Measurements from ENCODE around the gene MYO3B.

The MYO3B gene

DNA sequence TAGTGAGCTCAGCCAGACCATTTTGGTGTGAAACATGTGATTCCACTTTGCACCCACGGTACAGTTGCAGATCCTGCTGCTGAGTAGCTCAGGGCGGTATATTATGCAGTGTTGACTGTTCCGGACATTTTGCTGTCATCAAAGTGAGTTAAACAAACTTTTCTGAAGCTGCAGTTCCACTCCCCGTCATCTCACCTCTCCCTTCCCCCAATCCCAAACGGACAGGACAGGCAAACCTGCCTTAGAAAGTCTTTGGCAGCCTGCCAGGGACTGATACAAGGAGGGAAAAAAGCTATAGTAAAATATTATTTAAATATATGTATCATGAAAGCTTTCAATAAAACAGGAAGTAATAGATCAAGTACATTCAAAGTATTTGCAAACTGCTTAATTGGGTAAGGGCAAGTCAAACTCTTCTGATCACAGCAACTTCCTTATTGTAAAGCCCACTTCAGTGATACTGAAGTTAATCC lies 501.7 kb downstream of the MYO3B start:
- Histone ChIP-seq H3K27me3 (ENCODE audit: low read depth, low read length) (no peaks in the 10 kb centered on the region), H3K9ac (ENCODE audit: low read length) (no peak overlapping the region), H3K4me1 (ENCODE audit: low read length) (peaks cover 27% of the 10 kb centered on the region), H4K20me1 (ENCODE audit: insufficient read depth, low read length) (no peaks in the 10 kb centered on the region), H3K36me3 (replicated peaks; ENCODE audit: low read depth, low read length) (no peaks in the 10 kb centered on the region), H2AFZ (ENCODE audit: low read depth, low read length) (0 out of 2 replicates have a peak overlapping the region, but pooled peaks have one; percentile 14), H3K9me3 (ENCODE audit: insufficient read depth, low read length) (no peaks in the 10 kb centered on the region), H3K79me2 (ENCODE audit: low read length) (no peaks in the 10 kb centered on the region), H3K4me2 (ENCODE audit: low read length) (peak overlapping the region; percentile 62), H3K4me3 (ENCODE audit: low read length) (peak overlapping the region; percentile 41; the same call in 1 of the 2 replicates), H3K27ac (ENCODE audit: low read length) (no peak overlapping the region)
- TF ChIP-seq, protein P1, sequence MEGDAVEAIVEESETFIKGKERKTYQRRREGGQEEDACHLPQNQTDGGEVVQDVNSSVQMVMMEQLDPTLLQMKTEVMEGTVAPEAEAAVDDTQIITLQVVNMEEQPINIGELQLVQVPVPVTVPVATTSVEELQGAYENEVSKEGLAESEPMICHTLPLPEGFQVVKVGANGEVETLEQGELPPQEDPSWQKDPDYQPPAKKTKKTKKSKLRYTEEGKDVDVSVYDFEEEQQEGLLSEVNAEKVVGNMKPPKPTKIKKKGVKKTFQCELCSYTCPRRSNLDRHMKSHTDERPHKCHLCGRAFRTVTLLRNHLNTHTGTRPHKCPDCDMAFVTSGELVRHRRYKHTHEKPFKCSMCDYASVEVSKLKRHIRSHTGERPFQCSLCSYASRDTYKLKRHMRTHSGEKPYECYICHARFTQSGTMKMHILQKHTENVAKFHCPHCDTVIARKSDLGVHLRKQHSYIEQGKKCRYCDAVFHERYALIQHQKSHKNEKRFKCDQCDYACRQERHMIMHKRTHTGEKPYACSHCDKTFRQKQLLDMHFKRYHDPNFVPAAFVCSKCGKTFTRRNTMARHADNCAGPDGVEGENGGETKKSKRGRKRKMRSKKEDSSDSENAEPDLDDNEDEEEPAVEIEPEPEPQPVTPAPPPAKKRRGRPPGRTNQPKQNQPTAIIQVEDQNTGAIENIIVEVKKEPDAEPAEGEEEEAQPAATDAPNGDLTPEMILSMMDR (IDR thresholded peaks at IDR 0.05; ENCODE audit: low read depth, low read length) = no peak
- no peak for TF ChIP-seq EZH2phosphoT487 (IDR thresholded peaks at IDR 0.05; ENCODE audit: low read depth)

DNA sequence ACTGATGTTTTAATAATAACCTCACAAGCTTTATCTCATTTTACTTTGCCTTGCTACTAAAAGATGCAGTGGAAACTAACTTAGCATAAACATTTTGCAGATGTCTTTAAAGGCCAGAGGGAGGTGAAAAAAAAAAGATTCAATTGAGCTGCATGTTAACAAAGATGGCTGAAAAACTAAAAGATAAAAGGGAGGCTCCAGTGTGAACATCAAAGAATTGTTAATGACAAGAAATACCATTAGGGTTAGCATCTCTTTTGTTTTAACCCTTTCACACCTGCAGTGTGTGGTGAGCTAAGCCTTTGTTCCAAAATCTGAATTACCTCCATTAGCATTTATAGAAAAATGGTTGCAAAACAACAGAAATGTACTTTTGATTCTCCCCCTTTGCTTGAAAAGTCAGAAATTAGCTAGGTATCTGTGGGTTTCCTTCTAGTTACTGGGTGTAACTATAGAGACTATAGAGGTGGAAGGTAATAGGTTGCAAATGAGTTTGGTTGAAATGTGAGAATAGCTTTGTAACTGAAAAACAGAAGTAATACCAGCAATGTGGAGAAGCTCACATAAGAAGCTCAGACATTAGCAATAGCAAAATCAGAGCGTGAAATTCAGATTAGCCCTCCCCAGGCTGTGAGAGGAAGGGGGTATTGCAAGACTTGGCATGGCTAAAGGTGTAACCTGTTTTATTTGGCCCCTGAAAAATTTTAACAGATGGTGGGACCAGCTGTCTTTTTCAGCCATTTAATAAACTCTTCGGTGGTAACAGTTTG lies 502.4 kb downstream of the MYO3B start:
- H3K4me3 ChIP-seq (ENCODE audit: low read length) = peak overlapping the region; percentile 25
- no peaks in the 10 kb centered on the region for H4K20me1 ChIP-seq (ENCODE audit: insufficient read depth, low read length)
- H3K79me2 ChIP-seq (ENCODE audit: low read length) = no peaks in the 10 kb centered on the region
- H3K4me1 ChIP-seq (ENCODE audit: low read length) = peaks cover 27% of the 10 kb centered on the region
- H3K27ac ChIP-seq (ENCODE audit: low read length) = peak overlapping the region; percentile 57
- H3K9ac ChIP-seq (ENCODE audit: low read length) = no peak overlapping the region
- H3K27me3 ChIP-seq (ENCODE audit: low read depth, low read length) = no peaks in the 10 kb centered on the region
- H3K4me2 ChIP-seq (ENCODE audit: low read length) = peak overlapping the region; percentile 62
- no peak overlapping the region for H2AFZ ChIP-seq (ENCODE audit: low read depth, low read length)
- H3K36me3 ChIP-seq (replicated peaks; ENCODE audit: low read depth, low read length) = no peaks in the 10 kb centered on the region
- TF ChIP-seq EZH2phosphoT487 (IDR thresholded peaks at IDR 0.05; ENCODE audit: low read depth) = no peak
- TF ChIP-seq, protein P1 (IDR thresholded peaks at IDR 0.05; ENCODE audit: low read depth, low read length) = no peak
- H3K9me3 ChIP-seq (ENCODE audit: insufficient read depth, low read length) = no peaks in the 10 kb centered on the region

DNA sequence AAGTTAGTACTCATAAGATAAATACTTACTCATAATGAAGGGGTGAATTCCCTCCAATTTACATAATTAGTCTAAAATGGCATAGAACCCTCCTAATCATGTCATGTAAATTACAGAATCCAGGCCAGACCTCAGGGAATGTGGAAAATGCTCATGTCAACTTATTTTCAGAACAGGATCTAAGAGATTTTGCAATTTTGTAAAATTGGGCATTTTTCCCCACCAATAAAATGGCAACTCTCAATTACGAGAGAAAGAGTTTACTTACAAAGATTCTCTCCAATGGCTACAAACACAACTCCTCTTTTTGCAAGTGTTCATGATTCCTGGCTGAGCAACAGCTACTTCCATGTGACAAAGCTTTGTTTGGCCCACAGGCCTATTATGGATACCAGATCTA lies 503.4 kb downstream of the MYO3B start:
- no peak for TF ChIP-seq EZH2phosphoT487 (IDR thresholded peaks at IDR 0.05; ENCODE audit: low read depth)
- TF ChIP-seq, protein P1 (IDR thresholded peaks at IDR 0.05; ENCODE audit: low read depth, low read length) = no peak
- Histone ChIP-seq H3K27ac (ENCODE audit: low read length) (no peak overlapping the region), H3K36me3 (replicated peaks; ENCODE audit: low read depth, low read length) (no peaks in the 10 kb centered on the region), H3K4me3 (ENCODE audit: low read length) (no peak overlapping the region), H4K20me1 (ENCODE audit: insufficient read depth, low read length) (no peaks in the 10 kb centered on the region), H3K27me3 (ENCODE audit: low read depth, low read length) (peaks cover 5% of the 10 kb centered on the region; the same call in 1 of the 2 replicates), H3K4me1 (ENCODE audit: low read length) (peaks cover 27% of the 10 kb centered on the region), H2AFZ (ENCODE audit: low read depth, low read length) (no peak overlapping the region), H3K4me2 (ENCODE audit: low read length) (peak overlapping the region; percentile 62), H3K79me2 (ENCODE audit: low read length) (no peaks in the 10 kb centered on the region), H3K9ac (ENCODE audit: low read length) (no peak overlapping the region), H3K9me3 (ENCODE audit: insufficient read depth, low read length) (no peaks in the 10 kb centered on the region)

DNA sequence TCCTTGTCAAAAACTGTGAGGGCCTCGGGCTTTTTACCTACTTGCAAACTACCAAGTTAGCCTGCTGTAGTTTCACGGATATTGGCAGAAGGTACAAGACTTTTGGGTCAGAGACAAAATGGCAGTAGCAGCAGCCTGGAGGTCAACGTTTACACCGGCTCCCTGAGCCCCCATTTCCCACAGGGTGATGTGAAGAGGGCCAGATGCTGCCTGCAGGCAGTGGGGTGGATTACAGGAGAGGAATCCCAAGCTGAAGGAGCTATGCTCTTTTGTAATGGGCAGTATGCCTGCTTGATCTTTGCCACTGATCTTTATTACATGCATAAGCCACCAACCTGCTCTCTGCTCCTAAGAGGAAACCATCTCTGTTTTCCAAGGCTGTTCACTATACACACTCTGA lies 507.6 kb downstream of the MYO3B start:
- Histone ChIP-seq H3K27ac (ENCODE audit: low read length) (no peak overlapping the region), H3K4me2 (ENCODE audit: low read length) (no peak overlapping the region), H3K9ac (ENCODE audit: low read length) (no peak overlapping the region), H3K9me3 (ENCODE audit: insufficient read depth, low read length) (no peaks in the 10 kb centered on the region), H3K4me3 (ENCODE audit: low read length) (no peak overlapping the region), H4K20me1 (ENCODE audit: insufficient read depth, low read length) (no peaks in the 10 kb centered on the region), H3K4me1 (ENCODE audit: low read length) (peaks cover 12% of the 10 kb centered on the region), H3K27me3 (ENCODE audit: low read depth, low read length) (peaks cover 5% of the 10 kb centered on the region; the same call in 1 of the 2 replicates), H3K36me3 (replicated peaks; ENCODE audit: low read depth, low read length) (no peaks in the 10 kb centered on the region), H3K79me2 (ENCODE audit: low read length) (no peaks in the 10 kb centered on the region), H2AFZ (ENCODE audit: low read depth, low read length) (no peak overlapping the region)
- TF ChIP-seq EZH2phosphoT487 (IDR thresholded peaks at IDR 0.05; ENCODE audit: low read depth) = no peak
- TF ChIP-seq, protein P1 (IDR thresholded peaks at IDR 0.05; ENCODE audit: low read depth, low read length) = no peak
